SK-N-SH (cell line): ENCODE results near the gene CDKL2. TPM values are rescaled to one million over a fixed set of nuclear protein-coding genes. Genes with fewer than 3 reads are reported as not detected.

Experiments
- CTCF ChIA-PET: fragments of 300-600, 350-600 bp; formaldehyde crosslinking; extraction: SDS; loops from one replicate; lab custom pipeline; 2021; lab: Yijun Ruan, JAX
- POLR2A ChIA-PET: fragments of 350-600 bp; sonication (Branson Sonifier 250); formaldehyde crosslinking; extraction: SDS; loops from one replicate; lab custom pipeline; 2020; ENCODE audit warnings: antibody characterized with exemption, inconsistent platforms; lab: Yijun Ruan, JAX
- DNase-seq: peaks from one replicate; pipeline ENCODE4 v3.0.0; 2012
- H2AFZ ChIP-seq: fragments of 200-600 bp; sonication (generic); 2 replicates; pipeline ENCODE4 v1.8.1; 2016; ENCODE audit warnings: antibody characterized with exemption, mild to moderate bottlenecking, low read depth
- H3F3A ChIP-seq: fragments of 200-600 bp; sonication (generic); replicated peaks from 2 replicates; pipeline ENCODE3; 2016; ENCODE audit warnings: antibody characterized with exemption, mild to moderate bottlenecking; ENCODE audit not compliant: insufficient read depth
- H3K27ac ChIP-seq, 2 experiments: fragments of 200-500 bp in 1 of 2; fragments of 200-600 bp in 1 of 2; sonication (Bioruptor generic) in 1 of 2; sonication (generic), shearing (Covaris generic) in 1 of 2; 2 replicates each; pipeline versions ENCODE4 v1.5.1 to v1.6.1; 2014 to 2016; ENCODE audit warnings: low read depth in 2 of 2, inconsistent platforms in 1 of 2, low read length in 1 of 2, mild to moderate bottlenecking in 1 of 2, mixed read lengths in 1 of 2
- H3K27me3 ChIP-seq: fragments of 200-600 bp; sonication (generic), shearing (Covaris generic); 2 replicates; pipeline ENCODE4 v1.6.1; 2016; ENCODE audit warnings: mixed run types; ENCODE audit not compliant: insufficient read depth
- H3K36me3 ChIP-seq, 2 experiments: fragments of 200-500 bp in 1 of 2; fragments of 200-600 bp in 1 of 2; sonication (Bioruptor generic) in 1 of 2; sonication (generic) in 1 of 2; replicated peaks in 1 of 2; 2 replicates each; pipeline versions ENCODE3 to v1.5.1; 2014 to 2016; ENCODE audit warnings: low read length in 1 of 2, mild to moderate bottlenecking in 1 of 2; ENCODE audit not compliant: insufficient read depth in 2 of 2, control insufficient read depth in 1 of 2
- H3K4me1 ChIP-seq, 2 experiments: fragments of 200-500 bp in 1 of 2; fragments of 200-600 bp in 1 of 2; sonication (Bioruptor generic) in 1 of 2; sonication (generic), shearing (Covaris generic) in 1 of 2; 2 replicates each; pipeline versions ENCODE4 v1.5.1 to v1.6.1; 2014 to 2016; ENCODE audit warnings: low read depth in 1 of 2, low read length in 1 of 2, mixed run types in 1 of 2; ENCODE audit not compliant: insufficient read depth in 2 of 2, control insufficient read depth in 1 of 2
- H3K4me2 ChIP-seq: fragments of 200-600 bp; sonication (generic), shearing (Covaris generic); 2 replicates; pipeline ENCODE4 v1.6.1; 2017; ENCODE audit warnings: mixed run types
- H3K4me3 ChIP-seq, 2 experiments: fragments of 200-500 bp in 1 of 2; fragments of 200-600 bp in 1 of 2; sonication (Bioruptor generic) in 1 of 2; sonication (generic), shearing (Covaris generic) in 1 of 2; 2 replicates each; pipeline versions ENCODE4 v1.5.1 to v1.8.1; 2014 to 2016; ENCODE audit warnings: low read depth in 2 of 2, inconsistent platforms in 1 of 2, low read length in 1 of 2, mild to moderate bottlenecking in 1 of 2, mixed read lengths in 1 of 2, moderate library complexity in 1 of 2
- H3K79me2 ChIP-seq: fragments of 200-600 bp; sonication (generic); 2 replicates; pipeline ENCODE4 v1.8.1; 2017; ENCODE audit warnings: mild to moderate bottlenecking; ENCODE audit not compliant: insufficient read depth
- H3K9ac ChIP-seq: fragments of 200-600 bp; sonication (generic); 2 replicates; pipeline ENCODE4 v1.6.1; 2017; ENCODE audit warnings: mixed run types
- H3K9me2 ChIP-seq: fragments of 200-600 bp; sonication (generic); 2 replicates; pipeline ENCODE4 v1.6.1; 2017; ENCODE audit warnings: mixed run types
- H3K9me3 ChIP-seq: fragments of 200-600 bp; sonication (generic); 2 replicates; pipeline ENCODE4 v1.6.1; 2017; ENCODE audit warnings: mixed run types, mild to moderate bottlenecking, moderate library complexity
- H4K20me1 ChIP-seq: fragments of 200-600 bp; sonication (generic); 2 replicates; pipeline ENCODE4 v1.6.1; 2017; ENCODE audit warnings: mild to moderate bottlenecking, mixed run types; ENCODE audit not compliant: insufficient read depth
- CHD2 ChIP-seq: fragments of 150-350 bp; IDR thresholded peaks from 2 replicates; pipeline ENCODE4 v1.6.1; 2018; ENCODE audit warnings: low read length; ENCODE audit not compliant: partially characterized antibody
- ELF1 ChIP-seq: IDR thresholded peaks from 2 replicates; pipeline ENCODE4 v1.4.0; 2012
- FOXJ3 ChIP-seq: sonication (generic); formaldehyde crosslinking; IDR thresholded peaks from 2 replicates; pipeline ENCODE4 v1.5.1; 2020; ENCODE audit warnings: mild to moderate bottlenecking, missing genetic modification reagents
- FOXM1 ChIP-seq: IDR thresholded peaks from 2 replicates; pipeline ENCODE4 v1.4.0; 2012; ENCODE audit warnings: low read depth, mild to moderate bottlenecking
- MEF2A ChIP-seq: IDR thresholded peaks from 2 replicates; pipeline ENCODE4 v1.4.0; 2012; ENCODE audit warnings: low read depth, borderline replicate concordance
- MXI1 ChIP-seq: IDR thresholded peaks from 2 replicates; pipeline ENCODE4 v1.6.1; 2012; ENCODE audit warnings: mild to moderate bottlenecking, low read depth, low read length, improper control_type of control experiment
- RCOR1 ChIP-seq: fragments of 150-350 bp; IDR thresholded peaks from 2 replicates; pipeline ENCODE4 v1.6.1; 2017; ENCODE audit warnings: antibody characterized with exemption, low read length
- REST ChIP-seq: IDR thresholded peaks from 2 replicates; pipeline ENCODE4 v1.6.1; 2012; ENCODE audit warnings: mild to moderate bottlenecking, low read depth, low read length, moderate library complexity
- SIN3A ChIP-seq: IDR thresholded peaks from 2 replicates; pipeline ENCODE4 v1.6.1; 2012; ENCODE audit warnings: low read depth, mild to moderate bottlenecking, low read length, moderate library complexity, borderline replicate concordance
- YY1 ChIP-seq: IDR thresholded peaks from 2 replicates; pipeline ENCODE4 v1.4.0; 2012; ENCODE audit warnings: low read depth, mild to moderate bottlenecking
- WGBS: methylation state at CpG from one replicate; pipeline ENCODE4 v1.1.6; 2017; ENCODE audit warnings: low lambda C conversion rate; 5-methylcytosine and 5-hydroxymethylcytosine counted together
- polyA plus RNA-seq, 3 experiments: library from polyadenylated mRNA; depleted of rRNA; stranded (reverse); fragments of >200 nt; gene quantifications; 2 replicates each; pipeline ENCODE4 v1.2.3, GENCODE V29; 2012
- TF ChIP-seq, protein P1 (sequence below): fragments of 150-350 bp; IDR thresholded peaks from 2 replicates; pipeline ENCODE4 v1.6.1; 2016; ENCODE audit warnings: mild to moderate bottlenecking, low read depth, low read length

Gene CDKL2
- polyA plus RNA-seq, 1 of the 3 experiments (the other 2 are of a cell fraction): 0.41 TPM

DNA sequence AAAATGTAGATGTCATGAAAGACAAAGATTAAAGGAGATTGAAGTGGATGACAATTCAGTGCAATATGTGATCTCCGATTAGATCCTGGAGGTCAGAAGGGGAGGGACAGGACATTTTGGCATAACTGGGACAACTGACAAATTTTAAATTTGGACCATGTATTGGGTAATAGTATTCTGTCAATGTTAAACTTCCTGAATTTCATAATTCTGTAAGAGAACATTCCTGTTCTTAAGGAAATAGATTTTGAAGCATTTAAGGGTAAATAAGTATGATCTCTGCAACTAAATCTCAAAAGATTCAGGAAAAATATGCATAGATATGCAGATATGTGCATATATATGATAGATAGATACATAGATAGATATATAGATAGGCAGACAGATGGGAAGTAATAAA, 63.4 kb downstream of the CDKL2 start:
- Histone ChIP-seq H2AFZ (no peak overlapping the region), H3K9me3 (no peaks in the 10 kb centered on the region), H3K27ac (no peak overlapping the region), H3K4me1 (no peaks in the 10 kb centered on the region), H3K79me2 (no peaks in the 10 kb centered on the region), H3K36me3 (no peaks in the 10 kb centered on the region), H3K4me2 (no peak overlapping the region), H4K20me1 (no peaks in the 10 kb centered on the region), H3K9me2 (no peaks in the 10 kb centered on the region), H3K27me3 (no peaks in the 10 kb centered on the region; the same call in 1 of the 2 replicates), H3K9ac (no peak overlapping the region), H3K4me3 (no peak overlapping the region), H3F3A (no peaks in the 10 kb centered on the region)
- DNase-seq: no peak
- 36% methylated on average over 1 of the region's 1 CpG for WGBS
- POLR2A ChIA-PET: no interaction called here
- CTCF ChIA-PET: no interaction called here
- TF ChIP-seq YY1: no peak
- TF ChIP-seq SIN3A: no peak
- TF ChIP-seq ELF1: no peak
- no peak for TF ChIP-seq MXI1
- no peak for TF ChIP-seq MEF2A
- TF ChIP-seq RCOR1: no peak
- TF ChIP-seq FOXJ3 (CRISPR knock-in tag): no peak
- TF ChIP-seq, protein P1, sequence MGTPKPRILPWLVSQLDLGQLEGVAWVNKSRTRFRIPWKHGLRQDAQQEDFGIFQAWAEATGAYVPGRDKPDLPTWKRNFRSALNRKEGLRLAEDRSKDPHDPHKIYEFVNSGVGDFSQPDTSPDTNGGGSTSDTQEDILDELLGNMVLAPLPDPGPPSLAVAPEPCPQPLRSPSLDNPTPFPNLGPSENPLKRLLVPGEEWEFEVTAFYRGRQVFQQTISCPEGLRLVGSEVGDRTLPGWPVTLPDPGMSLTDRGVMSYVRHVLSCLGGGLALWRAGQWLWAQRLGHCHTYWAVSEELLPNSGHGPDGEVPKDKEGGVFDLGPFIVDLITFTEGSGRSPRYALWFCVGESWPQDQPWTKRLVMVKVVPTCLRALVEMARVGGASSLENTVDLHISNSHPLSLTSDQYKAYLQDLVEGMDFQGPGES: no peak
- TF ChIP-seq FOXM1: no peak

GRCh38 chr4:75565481-75565880, 64.8 kb downstream of the CDKL2 start:
- Histone ChIP-seq H4K20me1 (no peaks in the 10 kb centered on the region), H3K4me3 (no peak overlapping the region), H3K9me3 (no peaks in the 10 kb centered on the region), H3K9ac (no peak overlapping the region), H3K27ac (no peak overlapping the region), H3K4me2 (no peak overlapping the region), H3F3A (no peaks in the 10 kb centered on the region), H3K4me1 (no peaks in the 10 kb centered on the region), H3K36me3 (no peaks in the 10 kb centered on the region), H2AFZ (no peak overlapping the region), H3K9me2 (no peaks in the 10 kb centered on the region), H3K27me3 (no peaks in the 10 kb centered on the region), H3K79me2 (no peaks in the 10 kb centered on the region)
- no peak for DNase-seq
- TF ChIP-seq MXI1 (no peak), CHD2 (no peak), REST (no peak)
- ChIA-PET POLR2A (no interaction called here), CTCF (interaction anchor here (1.7 kb wide), 1 partner anchor 283 kb away, joined by 6 read pairs; no protein-coding TSS in a partner anchor)
